ENCODE data around the gene AKT3.

AKT3 gene

GRCh38 chr1:243493156-243494129 is 356.6 kb downstream of the AKT3 start:
- no peak for TF ChIP-seq TAF1 (IDR thresholded peaks at IDR 0.05; ENCODE audit: borderline replicate concordance, insufficient read depth, low read length)
- no peak for TF ChIP-seq SIN3A (IDR thresholded peaks at IDR 0.05; ENCODE audit: borderline replicate concordance, insufficient read depth, low read length)
- TF ChIP-seq POLR2AphosphoS5 (IDR thresholded peaks at IDR 0.05; ENCODE audit: low read depth, low read length) = no peak
- no peak for TF ChIP-seq FOXP2 (optimal IDR thresholded peaks at IDR 0.05; ENCODE audit: borderline replicate concordance, extremely low read depth, extremely low read length, insufficient read depth)
- TF ChIP-seq REST (IDR thresholded peaks at IDR 0.05; ENCODE audit: insufficient read depth in 1 of 2, low read depth in 2 of 2, low read length in 2 of 2) = no peak

- TF ChIP-seq REST (IDR thresholded peaks at IDR 0.05; ENCODE audit: insufficient read depth in 1 of 2, low read depth in 2 of 2, low read length in 2 of 2) (no peak), FOXP2 (optimal IDR thresholded peaks at IDR 0.05; ENCODE audit: borderline replicate concordance, extremely low read depth, extremely low read length, insufficient read depth) (no peak), POLR2AphosphoS5 (IDR thresholded peaks at IDR 0.05; ENCODE audit: low read depth, low read length) (no peak), TAF1 (IDR thresholded peaks at IDR 0.05; ENCODE audit: borderline replicate concordance, insufficient read depth, low read length) (no peak), SIN3A (IDR thresholded peaks at IDR 0.05; ENCODE audit: borderline replicate concordance, insufficient read depth, low read length) (no peak)
Observed at GRCh38 chr1:243490748-243491686, 359.0 kb downstream of the AKT3 start.

- TF ChIP-seq POLR2AphosphoS5 (IDR thresholded peaks at IDR 0.05; ENCODE audit: low read depth, low read length) (no peak), FOXP2 (optimal IDR thresholded peaks at IDR 0.05; ENCODE audit: borderline replicate concordance, extremely low read depth, extremely low read length, insufficient read depth) (no peak), SIN3A (IDR thresholded peaks at IDR 0.05; ENCODE audit: borderline replicate concordance, insufficient read depth, low read length) (no peak)
Observed at GRCh38 chr1:243489681-243490546, 360.1 kb downstream of the AKT3 start.

GRCh38 chr1:243489158-243489527 is 360.9 kb downstream of the AKT3 start:
- no peak for TF ChIP-seq FOXP2 (optimal IDR thresholded peaks at IDR 0.05; ENCODE audit: borderline replicate concordance, extremely low read depth, extremely low read length, insufficient read depth)
- TF ChIP-seq SIN3A (IDR thresholded peaks at IDR 0.05; ENCODE audit: borderline replicate concordance, insufficient read depth, low read length) = no peak
- no peak for TF ChIP-seq POLR2AphosphoS5 (IDR thresholded peaks at IDR 0.05; ENCODE audit: low read depth, low read length)
- TF ChIP-seq REST (IDR thresholded peaks at IDR 0.05; ENCODE audit: insufficient read depth in 1 of 2, low read depth in 2 of 2, low read length in 2 of 2) = no peak
- no peak for TF ChIP-seq TAF1 (IDR thresholded peaks at IDR 0.05; ENCODE audit: borderline replicate concordance, insufficient read depth, low read length)
